H9 (cell line): ENCODE measurements around the gene APOBEC3G. TPM values are rescaled to one million over a fixed set of nuclear protein-coding genes. Genes with fewer than 3 reads are reported as not detected.

Experiments used
- DNase-seq: peaks from one replicate; pipeline ENCODE4 v3.0.0-alpha.2; 2017
- H2AFZ ChIP-seq: one replicate; pipeline ENCODE4 v1.6.1; 2013; ENCODE audit warnings: mild to moderate bottlenecking, low read length, control low read depth, moderate library complexity
- H2AK5ac ChIP-seq: 2 replicates; pipeline ENCODE4 v1.6.1; 2013; ENCODE audit warnings: low read length, control low read depth, mixed read lengths; ENCODE audit not compliant: insufficient read length
- H2BK120ac ChIP-seq: one replicate; pipeline ENCODE4 v1.6.1; 2013; ENCODE audit warnings: low read depth, mild to moderate bottlenecking, low read length, control low read depth, inconsistent platforms; ENCODE audit not compliant: poor library complexity, severe bottlenecking
- H2BK12ac ChIP-seq: 2 replicates; pipeline ENCODE4 v1.6.1; 2013; ENCODE audit warnings: low read length, control low read depth, mixed read lengths, low read depth; ENCODE audit not compliant: insufficient read length
- H2BK15ac ChIP-seq: 2 replicates; pipeline ENCODE4 v1.6.1; 2013; ENCODE audit warnings: low read depth, low read length, control low read depth
- H2BK20ac ChIP-seq: one replicate; pipeline ENCODE4 v1.6.1; 2013; ENCODE audit warnings: low read depth, mild to moderate bottlenecking, low read length, control low read depth, inconsistent platforms; ENCODE audit not compliant: poor library complexity, severe bottlenecking
- H2BK5ac ChIP-seq: 2 replicates; pipeline ENCODE4 v1.6.1; 2013; ENCODE audit warnings: low read length, control low read depth, mixed read lengths; ENCODE audit not compliant: insufficient read length
- H3K14ac ChIP-seq: 2 replicates; pipeline ENCODE4 v1.6.1; 2013; ENCODE audit warnings: low read length, control low read depth; ENCODE audit not compliant: insufficient read depth
- H3K18ac ChIP-seq: 2 replicates; pipeline ENCODE4 v1.6.1; 2013; ENCODE audit warnings: low read depth, mild to moderate bottlenecking, mixed read lengths, low read length, control low read depth; ENCODE audit not compliant: insufficient read length
- H3K23ac ChIP-seq: 2 replicates; pipeline ENCODE4 v1.6.1; 2013; ENCODE audit warnings: low read length, control low read depth, mixed read lengths, low read depth; ENCODE audit not compliant: insufficient read length
- H3K23me2 ChIP-seq: 2 replicates; pipeline ENCODE4 v1.6.1; 2013; ENCODE audit warnings: low read depth, mild to moderate bottlenecking, mixed read lengths, low read length, control low read depth; ENCODE audit not compliant: insufficient read length, poor library complexity, severe bottlenecking
- H3K27ac ChIP-seq: 2 replicates; pipeline ENCODE4 v1.5.1; 2013; ENCODE audit warnings: low read length, control low read depth, mixed read lengths, low read depth; ENCODE audit not compliant: insufficient read length
- H3K27me3 ChIP-seq: 2 replicates; pipeline ENCODE4 v1.6.1; 2013; ENCODE audit warnings: low read length, control low read depth, inconsistent platforms; ENCODE audit not compliant: insufficient read depth
- H3K4ac ChIP-seq: 2 replicates; pipeline ENCODE4 v1.6.1; 2013; ENCODE audit warnings: low read depth, mild to moderate bottlenecking, control low read depth, inconsistent platforms, low read length, moderate library complexity
- H3K4me1 ChIP-seq: 2 replicates; pipeline ENCODE4 v1.6.1; 2013; ENCODE audit warnings: low read length, control low read depth, inconsistent platforms; ENCODE audit not compliant: insufficient read depth
- H3K4me2 ChIP-seq: 2 replicates; pipeline ENCODE4 v1.6.1; 2013; ENCODE audit warnings: low read length, control low read depth, mixed read lengths; ENCODE audit not compliant: insufficient read length, insufficient read depth
- H3K56ac ChIP-seq: 2 replicates; pipeline ENCODE4 v1.6.1; 2013; ENCODE audit warnings: low read depth, mild to moderate bottlenecking, mixed read lengths, low read length, control low read depth; ENCODE audit not compliant: insufficient read length
- H3K79me1 ChIP-seq: 2 replicates; pipeline ENCODE4 v1.6.1; 2013; ENCODE audit warnings: low read depth, mild to moderate bottlenecking, moderate library complexity, low read length, control low read depth, inconsistent platforms; ENCODE audit not compliant: insufficient read depth, poor library complexity, severe bottlenecking
- H3K79me2 ChIP-seq: 2 replicates; pipeline ENCODE4 v1.6.1; 2013; ENCODE audit warnings: low read length, control low read depth, inconsistent platforms; ENCODE audit not compliant: insufficient read depth
- H3K9ac ChIP-seq: 2 replicates; pipeline ENCODE4 v1.6.1; 2013; ENCODE audit warnings: low read length, control low read depth, mixed read lengths; ENCODE audit not compliant: insufficient read length; ENCODE audit errors: extremely low read depth
- H3K9me3 ChIP-seq: one replicate; pipeline ENCODE4 v1.6.1; 2013; ENCODE audit warnings: low read depth, low read length, inconsistent platforms; ENCODE audit not compliant: control insufficient read depth
- H3T11ph ChIP-seq: one replicate; pipeline ENCODE4 v1.6.1; 2013; ENCODE audit warnings: mild to moderate bottlenecking, low read length, control low read depth, inconsistent platforms
- H4K20me1 ChIP-seq: one replicate; pipeline ENCODE4 v1.6.1; 2013; ENCODE audit not compliant: control insufficient read depth, insufficient read length, insufficient read depth
- H4K5ac ChIP-seq: 2 replicates; pipeline ENCODE4 v1.6.1; 2013; ENCODE audit warnings: low read depth, mild to moderate bottlenecking, mixed read lengths, low read length, control low read depth; ENCODE audit not compliant: insufficient read length
- H4K8ac ChIP-seq: replicated peaks from 2 replicates; pipeline ENCODE4 v1.6.1; 2013; ENCODE audit warnings: low read length, control low read depth, mixed read lengths, low read depth; ENCODE audit not compliant: insufficient read length
- H4K91ac ChIP-seq: 2 replicates; pipeline ENCODE4 v1.6.1; 2013; ENCODE audit warnings: low read depth, mild to moderate bottlenecking, moderate library complexity, mixed read lengths, low read length, control low read depth; ENCODE audit not compliant: insufficient read length
- H3K27ac Mint-ChIP-seq, 3 experiments: 2 replicates in 2 of 3; 3 replicates in 1 of 3; pipeline ENCODE4 v1.8.0; 2020 to 2021; ENCODE audit warnings: mixed read lengths in 3 of 3, mild to moderate bottlenecking in 1 of 3, moderate library complexity in 1 of 3
- H3K27me3 Mint-ChIP-seq: 2 replicates; pipeline ENCODE4 v1.8.0; 2021; ENCODE audit warnings: low read depth, mild to moderate bottlenecking, moderate library complexity, mixed read lengths
- H3K36me3 Mint-ChIP-seq, 3 experiments: 2 replicates in 2 of 3; 3 replicates in 1 of 3; pipeline ENCODE4 v1.8.0; 2020 to 2021; ENCODE audit warnings: low read depth in 3 of 3, mixed read lengths in 3 of 3; ENCODE audit not compliant: insufficient read depth in 1 of 3
- H3K4me1 Mint-ChIP-seq, 2 experiments: 2 replicates each; pipeline ENCODE4 v1.8.0; 2020; ENCODE audit warnings: mixed read lengths in 2 of 2
- H3K4me3 Mint-ChIP-seq, 2 experiments: 2 replicates in 1 of 2; 3 replicates in 1 of 2; pipeline ENCODE4 v1.8.0; 2020 to 2021; ENCODE audit warnings: mild to moderate bottlenecking in 2 of 2, mixed read lengths in 2 of 2, moderate library complexity in 1 of 2
- H3K9me3 Mint-ChIP-seq, 2 experiments: 2 replicates in 1 of 2; 3 replicates in 1 of 2; pipeline ENCODE4 v1.8.0; 2020; ENCODE audit warnings: mild to moderate bottlenecking in 2 of 2, mixed read lengths in 2 of 2, moderate library complexity in 1 of 2
- WGBS: extraction: QIAGEN DNeasy Blood & Tissue Kit; methylation state at CpG from one replicate; pipeline ENCODE4 v1.1.7; 2013; ENCODE audit warnings: missing lambda C conversion rate, low lambda C conversion rate, mixed read lengths; ENCODE audit not compliant: insufficient read length; ENCODE audit errors: extremely low coverage; 5-methylcytosine and 5-hydroxymethylcytosine counted together
- total RNA-seq: library from RNA; stranded (reverse); gene quantifications from 2 replicates; pipeline ENCODE4 v1.2.1, GENCODE V29; 2021
- TF ChIP-seq, protein P1 (sequence below): fragments of 200-600 bp; sonication (generic); conservative IDR thresholded peaks from 3 replicates; pipeline ENCODE4 v1.8.0; 2021; ENCODE audit warnings: antibody characterized with exemption, mild to moderate bottlenecking

APOBEC3G gene
- total RNA-seq, 1 experiment from 2014 or later: 2.4 TPM

DNA sequence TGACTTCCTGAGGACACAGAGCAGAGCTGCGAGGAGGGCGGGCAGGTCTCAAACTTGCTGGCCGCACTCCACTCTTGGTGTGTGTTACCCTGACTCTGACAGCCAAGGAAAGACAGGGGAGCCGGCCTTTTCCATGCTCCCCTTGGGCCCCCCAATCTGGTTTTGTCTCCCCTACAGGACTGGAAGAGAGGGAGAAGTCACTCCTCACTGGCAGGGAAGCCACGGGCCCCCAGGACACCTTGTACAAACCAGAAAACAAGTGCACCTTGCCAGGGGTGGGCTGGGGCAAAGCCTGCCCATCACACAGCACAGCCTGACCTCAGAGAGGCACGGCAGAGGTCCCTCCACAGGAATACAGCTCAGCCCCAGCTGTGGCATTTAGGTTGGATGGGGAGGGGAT lies 55.2 kb downstream of the APOBEC3G start:
- H3K18ac ChIP-seq: no peak overlapping the region
- no peaks in the 10 kb centered on the region for H3K9me3 ChIP-seq
- H4K20me1 ChIP-seq: no peaks in the 10 kb centered on the region
- no peaks in the 10 kb centered on the region for H3K79me1 ChIP-seq
- no peak overlapping the region for H3K4me2 ChIP-seq
- peaks cover 3% of the 10 kb centered on the region for H3K27me3 Mint-ChIP-seq
- H2BK120ac ChIP-seq: no peak overlapping the region
- H3K36me3 Mint-ChIP-seq: no peaks in the 10 kb centered on the region; a peak in 2 of 7 replicates
- H2BK5ac ChIP-seq: no peak overlapping the region
- no peak overlapping the region for H3K56ac ChIP-seq
- WGBS: no CpG with 5 or more reads among the region's 6 CpGs
- no peak overlapping the region for H2AFZ ChIP-seq
- H2BK12ac ChIP-seq: no peak overlapping the region
- H3K4me1 ChIP-seq: peaks cover 4% of the 10 kb centered on the region; the same call in 1 of the 2 replicates
- no peaks in the 10 kb centered on the region for H3K9me3 Mint-ChIP-seq
- peak overlapping the region in 1 of 3 experiments; percentile 5; a peak in 1 of 7 replicates for H3K27ac Mint-ChIP-seq
- H3K9ac ChIP-seq: no peak overlapping the region
- H3K4ac ChIP-seq: no peak overlapping the region
- DNase-seq: no peak
- no peak overlapping the region for H2AK5ac ChIP-seq
- no peaks in the 10 kb centered on the region for H3K79me2 ChIP-seq
- H3K4me3 Mint-ChIP-seq: no peak overlapping the region
- no peak overlapping the region for H4K91ac ChIP-seq
- H4K8ac ChIP-seq: no peak overlapping the region
- H3K14ac ChIP-seq: no peak overlapping the region
- no peaks in the 10 kb centered on the region for H3K23me2 ChIP-seq
- H2BK20ac ChIP-seq: no peak overlapping the region
- no peak overlapping the region for H2BK15ac ChIP-seq
- no peak overlapping the region for H3T11ph ChIP-seq
- TF ChIP-seq, protein P1, sequence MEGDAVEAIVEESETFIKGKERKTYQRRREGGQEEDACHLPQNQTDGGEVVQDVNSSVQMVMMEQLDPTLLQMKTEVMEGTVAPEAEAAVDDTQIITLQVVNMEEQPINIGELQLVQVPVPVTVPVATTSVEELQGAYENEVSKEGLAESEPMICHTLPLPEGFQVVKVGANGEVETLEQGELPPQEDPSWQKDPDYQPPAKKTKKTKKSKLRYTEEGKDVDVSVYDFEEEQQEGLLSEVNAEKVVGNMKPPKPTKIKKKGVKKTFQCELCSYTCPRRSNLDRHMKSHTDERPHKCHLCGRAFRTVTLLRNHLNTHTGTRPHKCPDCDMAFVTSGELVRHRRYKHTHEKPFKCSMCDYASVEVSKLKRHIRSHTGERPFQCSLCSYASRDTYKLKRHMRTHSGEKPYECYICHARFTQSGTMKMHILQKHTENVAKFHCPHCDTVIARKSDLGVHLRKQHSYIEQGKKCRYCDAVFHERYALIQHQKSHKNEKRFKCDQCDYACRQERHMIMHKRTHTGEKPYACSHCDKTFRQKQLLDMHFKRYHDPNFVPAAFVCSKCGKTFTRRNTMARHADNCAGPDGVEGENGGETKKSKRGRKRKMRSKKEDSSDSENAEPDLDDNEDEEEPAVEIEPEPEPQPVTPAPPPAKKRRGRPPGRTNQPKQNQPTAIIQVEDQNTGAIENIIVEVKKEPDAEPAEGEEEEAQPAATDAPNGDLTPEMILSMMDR: no peak
- H3K4me1 Mint-ChIP-seq: peaks cover 31 to 33% of the 10 kb centered on the region in 2 experiments
- no peak overlapping the region for H3K23ac ChIP-seq
- H3K27ac ChIP-seq: no peak overlapping the region
- H3K27me3 ChIP-seq: no peaks in the 10 kb centered on the region
- no peak overlapping the region for H4K5ac ChIP-seq
